H1 (cell line): ENCODE measurements around the gene ZNF665. TPM values are rescaled to one million over a fixed set of nuclear protein-coding genes. Genes with fewer than 3 reads are reported as not detected.

ENCODE experiments used
- CHD2 ChIP-seq: IDR thresholded peaks from 2 replicates; pipeline ENCODE4 v1.6.1; 2012; ENCODE audit warnings: low read length, improper control_type of control experiment
- JUN ChIP-seq: IDR thresholded peaks from 2 replicates; pipeline ENCODE4 v1.6.1; 2011; ENCODE audit warnings: low read depth, mild to moderate bottlenecking, improper control_type of control experiment, low read length
- NANOG ChIP-seq: IDR thresholded peaks from 2 replicates; pipeline ENCODE4 v1.6.1; 2011; ENCODE audit warnings: low read length, low read depth, mild to moderate bottlenecking, inconsistent platforms; ENCODE audit not compliant: insufficient read depth, poor library complexity, severe bottlenecking
- NRF1 ChIP-seq: IDR thresholded peaks from 2 replicates; pipeline ENCODE4 v1.6.1; 2011; ENCODE audit warnings: mild to moderate bottlenecking, low read depth, low read length, improper control_type of control experiment
- RNF2 ChIP-seq: fragments of 200-900, 300-1000 bp; sonication (generic); IDR thresholded peaks from 2 replicates; pipeline ENCODE4 v1.7.1; 2016; ENCODE audit warnings: borderline replicate concordance, low read depth, mild to moderate bottlenecking, antibody characterized with exemption, low read length; ENCODE audit not compliant: poor library complexity, severe bottlenecking; ENCODE audit errors: missing control alignments
- TCF12 ChIP-seq: IDR thresholded peaks from 2 replicates; pipeline ENCODE4 v1.6.1; 2011; ENCODE audit warnings: low read depth, mild to moderate bottlenecking, low read length
- YY1 ChIP-seq: IDR thresholded peaks from 2 replicates; pipeline ENCODE4 v1.6.1; 2011; ENCODE audit warnings: low read depth, mild to moderate bottlenecking, low read length
- polyA plus RNA-seq, 7 experiments: library from polyadenylated mRNA; depleted of rRNA in 3 of 7; stranded (reverse) in 5 of 7; unstranded in 2 of 7; fragments of >200 nt in 5 of 7; fragments of 200-250 nt in 2 of 7; gene quantifications; 1 replicate in 5 of 7; 2 replicates in 1 of 7; 4 replicates in 1 of 7; pipeline versions ENCODE4 v1.2.1 to v1.2.3, GENCODE V29; 2011 to 2013; ENCODE audit warnings: missing spikeins in 2 of 7, mixed read lengths in 2 of 7
- total RNA-seq: library from RNA; stranded (reverse); fragmentation: NEBNext Ultra II Directional; extraction: Animal tissue kit (Norgen Biotek cat#: 25700); gene quantifications from 2 replicates; pipeline ENCODE4 v1.2.1, GENCODE V29; 2021
- TF ChIP-seq, protein P1 (sequence below): fragments of 300-600 bp; sonication (generic); IDR thresholded peaks from 2 replicates; pipeline ENCODE4 v1.7.1; 2012; ENCODE audit warnings: low read length, moderate library complexity, mild to moderate bottlenecking, inconsistent platforms; ENCODE audit not compliant: insufficient replicate concordance
- TF ChIP-seq, protein P2 (sequence below): IDR thresholded peaks from 2 replicates; pipeline ENCODE4 v1.6.1; 2011; ENCODE audit warnings: low read length, improper control_type of control experiment

The ZNF665 gene
- total and polyA plus RNA-seq, 2 of the 8 experiments (the other 6 are each of a cell fraction or from before 2014, with no cell fraction given) = 2.4 to 6.4 TPM

DNA sequence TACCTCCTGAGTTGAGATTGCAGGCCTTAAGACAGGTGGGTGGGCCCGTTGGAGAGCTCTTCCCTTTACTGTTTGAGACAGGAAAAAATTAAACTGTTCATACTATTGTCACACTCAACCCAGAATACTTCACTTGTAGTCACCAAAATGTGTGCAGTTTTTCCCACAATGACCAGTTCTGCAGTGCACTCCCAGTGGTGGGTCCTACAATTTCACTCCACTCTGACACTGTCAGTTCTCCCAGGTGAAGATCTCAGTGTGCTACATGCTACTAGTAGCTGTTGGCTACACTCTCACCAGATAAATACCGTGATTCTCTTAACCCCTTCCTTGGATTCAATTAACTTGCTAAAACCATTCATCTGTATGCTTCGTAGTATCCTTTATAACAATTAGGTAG, 2.9 kb downstream of the ZNF665 start (continued):
- TF ChIP-seq, protein P1, sequence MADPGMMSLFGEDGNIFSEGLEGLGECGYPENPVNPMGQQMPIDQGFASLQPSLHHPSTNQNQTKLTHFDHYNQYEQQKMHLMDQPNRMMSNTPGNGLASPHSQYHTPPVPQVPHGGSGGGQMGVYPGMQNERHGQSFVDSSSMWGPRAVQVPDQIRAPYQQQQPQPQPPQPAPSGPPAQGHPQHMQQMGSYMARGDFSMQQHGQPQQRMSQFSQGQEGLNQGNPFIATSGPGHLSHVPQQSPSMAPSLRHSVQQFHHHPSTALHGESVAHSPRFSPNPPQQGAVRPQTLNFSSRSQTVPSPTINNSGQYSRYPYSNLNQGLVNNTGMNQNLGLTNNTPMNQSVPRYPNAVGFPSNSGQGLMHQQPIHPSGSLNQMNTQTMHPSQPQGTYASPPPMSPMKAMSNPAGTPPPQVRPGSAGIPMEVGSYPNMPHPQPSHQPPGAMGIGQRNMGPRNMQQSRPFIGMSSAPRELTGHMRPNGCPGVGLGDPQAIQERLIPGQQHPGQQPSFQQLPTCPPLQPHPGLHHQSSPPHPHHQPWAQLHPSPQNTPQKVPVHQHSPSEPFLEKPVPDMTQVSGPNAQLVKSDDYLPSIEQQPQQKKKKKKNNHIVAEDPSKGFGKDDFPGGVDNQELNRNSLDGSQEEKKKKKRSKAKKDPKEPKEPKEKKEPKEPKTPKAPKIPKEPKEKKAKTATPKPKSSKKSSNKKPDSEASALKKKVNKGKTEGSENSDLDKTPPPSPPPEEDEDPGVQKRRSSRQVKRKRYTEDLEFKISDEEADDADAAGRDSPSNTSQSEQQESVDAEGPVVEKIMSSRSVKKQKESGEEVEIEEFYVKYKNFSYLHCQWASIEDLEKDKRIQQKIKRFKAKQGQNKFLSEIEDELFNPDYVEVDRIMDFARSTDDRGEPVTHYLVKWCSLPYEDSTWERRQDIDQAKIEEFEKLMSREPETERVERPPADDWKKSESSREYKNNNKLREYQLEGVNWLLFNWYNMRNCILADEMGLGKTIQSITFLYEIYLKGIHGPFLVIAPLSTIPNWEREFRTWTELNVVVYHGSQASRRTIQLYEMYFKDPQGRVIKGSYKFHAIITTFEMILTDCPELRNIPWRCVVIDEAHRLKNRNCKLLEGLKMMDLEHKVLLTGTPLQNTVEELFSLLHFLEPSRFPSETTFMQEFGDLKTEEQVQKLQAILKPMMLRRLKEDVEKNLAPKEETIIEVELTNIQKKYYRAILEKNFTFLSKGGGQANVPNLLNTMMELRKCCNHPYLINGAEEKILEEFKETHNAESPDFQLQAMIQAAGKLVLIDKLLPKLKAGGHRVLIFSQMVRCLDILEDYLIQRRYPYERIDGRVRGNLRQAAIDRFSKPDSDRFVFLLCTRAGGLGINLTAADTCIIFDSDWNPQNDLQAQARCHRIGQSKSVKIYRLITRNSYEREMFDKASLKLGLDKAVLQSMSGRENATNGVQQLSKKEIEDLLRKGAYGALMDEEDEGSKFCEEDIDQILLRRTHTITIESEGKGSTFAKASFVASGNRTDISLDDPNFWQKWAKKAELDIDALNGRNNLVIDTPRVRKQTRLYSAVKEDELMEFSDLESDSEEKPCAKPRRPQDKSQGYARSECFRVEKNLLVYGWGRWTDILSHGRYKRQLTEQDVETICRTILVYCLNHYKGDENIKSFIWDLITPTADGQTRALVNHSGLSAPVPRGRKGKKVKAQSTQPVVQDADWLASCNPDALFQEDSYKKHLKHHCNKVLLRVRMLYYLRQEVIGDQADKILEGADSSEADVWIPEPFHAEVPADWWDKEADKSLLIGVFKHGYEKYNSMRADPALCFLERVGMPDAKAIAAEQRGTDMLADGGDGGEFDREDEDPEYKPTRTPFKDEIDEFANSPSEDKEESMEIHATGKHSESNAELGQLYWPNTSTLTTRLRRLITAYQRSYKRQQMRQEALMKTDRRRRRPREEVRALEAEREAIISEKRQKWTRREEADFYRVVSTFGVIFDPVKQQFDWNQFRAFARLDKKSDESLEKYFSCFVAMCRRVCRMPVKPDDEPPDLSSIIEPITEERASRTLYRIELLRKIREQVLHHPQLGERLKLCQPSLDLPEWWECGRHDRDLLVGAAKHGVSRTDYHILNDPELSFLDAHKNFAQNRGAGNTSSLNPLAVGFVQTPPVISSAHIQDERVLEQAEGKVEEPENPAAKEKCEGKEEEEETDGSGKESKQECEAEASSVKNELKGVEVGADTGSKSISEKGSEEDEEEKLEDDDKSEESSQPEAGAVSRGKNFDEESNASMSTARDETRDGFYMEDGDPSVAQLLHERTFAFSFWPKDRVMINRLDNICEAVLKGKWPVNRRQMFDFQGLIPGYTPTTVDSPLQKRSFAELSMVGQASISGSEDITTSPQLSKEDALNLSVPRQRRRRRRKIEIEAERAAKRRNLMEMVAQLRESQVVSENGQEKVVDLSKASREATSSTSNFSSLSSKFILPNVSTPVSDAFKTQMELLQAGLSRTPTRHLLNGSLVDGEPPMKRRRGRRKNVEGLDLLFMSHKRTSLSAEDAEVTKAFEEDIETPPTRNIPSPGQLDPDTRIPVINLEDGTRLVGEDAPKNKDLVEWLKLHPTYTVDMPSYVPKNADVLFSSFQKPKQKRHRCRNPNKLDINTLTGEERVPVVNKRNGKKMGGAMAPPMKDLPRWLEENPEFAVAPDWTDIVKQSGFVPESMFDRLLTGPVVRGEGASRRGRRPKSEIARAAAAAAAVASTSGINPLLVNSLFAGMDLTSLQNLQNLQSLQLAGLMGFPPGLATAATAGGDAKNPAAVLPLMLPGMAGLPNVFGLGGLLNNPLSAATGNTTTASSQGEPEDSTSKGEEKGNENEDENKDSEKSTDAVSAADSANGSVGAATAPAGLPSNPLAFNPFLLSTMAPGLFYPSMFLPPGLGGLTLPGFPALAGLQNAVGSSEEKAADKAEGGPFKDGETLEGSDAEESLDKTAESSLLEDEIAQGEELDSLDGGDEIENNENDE = no peak
- TF ChIP-seq CHD2 = no peak
- no peak for TF ChIP-seq NRF1
- TF ChIP-seq, protein P2, sequence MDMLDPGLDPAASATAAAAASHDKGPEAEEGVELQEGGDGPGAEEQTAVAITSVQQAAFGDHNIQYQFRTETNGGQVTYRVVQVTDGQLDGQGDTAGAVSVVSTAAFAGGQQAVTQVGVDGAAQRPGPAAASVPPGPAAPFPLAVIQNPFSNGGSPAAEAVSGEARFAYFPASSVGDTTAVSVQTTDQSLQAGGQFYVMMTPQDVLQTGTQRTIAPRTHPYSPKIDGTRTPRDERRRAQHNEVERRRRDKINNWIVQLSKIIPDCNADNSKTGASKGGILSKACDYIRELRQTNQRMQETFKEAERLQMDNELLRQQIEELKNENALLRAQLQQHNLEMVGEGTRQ = no peak
- TF ChIP-seq JUN = no peak
- no peak for TF ChIP-seq TCF12
- TF ChIP-seq NANOG = no peak
- TF ChIP-seq RNF2 = no peak
- TF ChIP-seq YY1 = no peak
